B cell (primary cell): ENCODE measurements around the gene AMZ1. TPM values are rescaled to one million over a fixed set of nuclear protein-coding genes. Genes with fewer than 3 reads are reported as not detected.

ENCODE experiments used
- ATAC-seq: fragments of 200-7000 bp; cut with Tn5 transposase; one replicate; pipeline ENCODE4 v1.10.0; 2021; ENCODE audit warnings: low read depth, mild to moderate bottlenecking, moderate number of reproducible peaks, moderate library complexity
- CTCF ChIA-PET: fragments of 350-600 bp; sonication (Branson Sonifier 250); formaldehyde crosslinking; loops from one replicate; lab custom pipeline; 2021; ENCODE audit warnings: antibody characterized with exemption, inconsistent platforms; lab: Charles Lee
- POLR2A ChIA-PET: fragments of 350-600 bp; sonication (Branson Sonifier 250); formaldehyde crosslinking; loops from one replicate; lab custom pipeline; 2021; ENCODE audit warnings: antibody characterized with exemption; lab: Charles Lee
- DNase-seq: peaks from one replicate; pipeline ENCODE4 v3.0.0; 2013
- H2AFZ ChIP-seq: 2 replicates; pipeline ENCODE4 v1.6.1; 2012; ENCODE audit warnings: mild to moderate bottlenecking, low read depth, low read length; ENCODE audit not compliant: insufficient read depth, poor library complexity, severe bottlenecking
- H3K27ac ChIP-seq, 2 donors: 1 replicate in 1 of 2; 2 replicates in 1 of 2; pipeline ENCODE4 v1.5.1; 2012 to 2013; ENCODE audit warnings: low read length in 2 of 2, mild to moderate bottlenecking in 2 of 2, moderate library complexity in 1 of 2
- H3K27me3 ChIP-seq, 4 experiments: fragments of 200-600 bp in 1 of 4; sonication (generic) in 1 of 4; replicated peaks in 1 of 4; 1 replicate in 2 of 4; 2 replicates in 2 of 4; pipeline versions ENCODE4 v1.6.1 to v1.7.0; 2013 to 2016; ENCODE audit warnings: low read length in 3 of 4, mild to moderate bottlenecking in 2 of 4, mixed read lengths in 1 of 4, moderate library complexity in 1 of 4; ENCODE audit not compliant: insufficient read depth in 4 of 4, control insufficient read depth in 3 of 4; ENCODE audit errors: control extremely low read depth in 1 of 4
- H3K36me3 ChIP-seq, 2 experiments: replicated peaks in 1 of 2; 1 replicate in 1 of 2; 2 replicates in 1 of 2; pipeline versions ENCODE4 v1.6.1 to v1.7.1; 2013; ENCODE audit warnings: low read length in 1 of 2; ENCODE audit not compliant: insufficient read depth in 2 of 2, control insufficient read depth in 1 of 2; ENCODE audit errors: control extremely low read depth in 1 of 2, extremely low read depth in 1 of 2
- H3K4me1 ChIP-seq, 2 donors: fragments of 200-600 bp in 1 of 2; sonication (generic) in 1 of 2; 1 replicate in 1 of 2; 2 replicates in 1 of 2; pipeline versions ENCODE4 v1.5.1 to v1.6.1; 2013 to 2017; ENCODE audit warnings: low read length in 2 of 2; ENCODE audit not compliant: control insufficient read depth in 2 of 2, insufficient read depth in 2 of 2
- H3K4me2 ChIP-seq: replicated peaks from 2 replicates; pipeline ENCODE3; 2012; ENCODE audit warnings: mild to moderate bottlenecking, low read depth, low read length; ENCODE audit not compliant: poor library complexity, severe bottlenecking
- H3K4me3 ChIP-seq, 5 experiments: fragments of 200-600 bp in 1 of 5; sonication (generic) in 1 of 5; 1 replicate in 3 of 5; 2 replicates in 2 of 5; pipeline versions ENCODE4 v1.5.1 to v1.7.0; 2011 to 2016; ENCODE audit warnings: low read length in 4 of 5, mild to moderate bottlenecking in 4 of 5, low read depth in 2 of 5, control low read depth in 1 of 5, moderate library complexity in 1 of 5; ENCODE audit not compliant: insufficient read depth in 1 of 5; ENCODE audit errors: control extremely low read depth in 1 of 5, extremely low read depth in 1 of 5
- H3K79me2 ChIP-seq: fragments of 200-600 bp; sonication (generic); one replicate; pipeline ENCODE4 v1.6.0; 2016; ENCODE audit warnings: low read length; ENCODE audit not compliant: control insufficient read depth, insufficient read depth
- H3K9ac ChIP-seq: fragments of 200-600 bp; sonication (generic); 2 replicates; pipeline ENCODE4 v1.6.1; 2017; ENCODE audit warnings: mild to moderate bottlenecking, low read length, moderate library complexity
- H3K9me3 ChIP-seq, 3 donors: one replicate each; pipeline versions ENCODE4 v1.6.1 to v1.7.1; 2013; ENCODE audit warnings: low read length in 2 of 3; ENCODE audit not compliant: control insufficient read depth in 2 of 3, insufficient read depth in 1 of 3; ENCODE audit errors: control extremely low read depth in 1 of 3
- H4K20me1 ChIP-seq: 2 replicates; pipeline ENCODE4 v1.6.0; 2012; ENCODE audit warnings: mild to moderate bottlenecking, low read length; ENCODE audit not compliant: insufficient read depth, control insufficient read depth, poor library complexity, severe bottlenecking
- H3K27ac Mint-ChIP-seq: one replicate; pipeline ENCODE4 v1.8.0; 2021; ENCODE audit warnings: mixed read lengths
- H3K27me3 Mint-ChIP-seq: one replicate; pipeline ENCODE4 v1.8.0; 2021; ENCODE audit warnings: mixed read lengths
- H3K4me1 Mint-ChIP-seq: one replicate; pipeline ENCODE4 v1.8.0; 2021; ENCODE audit warnings: mixed read lengths
- H3K4me3 Mint-ChIP-seq: one replicate; pipeline ENCODE4 v1.8.0; 2021; ENCODE audit warnings: mixed read lengths
- H3K9me3 Mint-ChIP-seq: one replicate; pipeline ENCODE4 v1.8.0; 2022; ENCODE audit warnings: mixed read lengths; ENCODE audit not compliant: insufficient read depth
- EZH2 ChIP-seq: IDR thresholded peaks from 2 replicates; pipeline ENCODE4 v1.6.1; 2012; ENCODE audit warnings: borderline replicate concordance, low read depth, mild to moderate bottlenecking, moderate library complexity, low read length; ENCODE audit not compliant: insufficient read depth, poor library complexity, severe bottlenecking
- WGBS: methylation state at CpG from one replicate; pipeline ENCODE4 v1.1.5; 2013; ENCODE audit warnings: missing lambda C conversion rate; ENCODE audit not compliant: insufficient coverage; 5-methylcytosine and 5-hydroxymethylcytosine counted together
- intact Hi-C: fragments of 100-400 bp; cut with micrococcal nuclease; formaldehyde crosslinking; loops from one replicate; pipeline ENCODE4 v1.10.0; 2022
- polyA plus RNA-seq: library from polyadenylated mRNA; depleted of rRNA; stranded (reverse); fragments of >200 nt; gene quantifications from 2 replicates; pipeline ENCODE4 v1.2.3, GENCODE V29; 2012
- total RNA-seq, 2 donors: library from RNA; stranded (reverse); fragments of 120-200 nt in 1 of 2; gene quantifications; 1 replicate in 1 of 2; 2 replicates in 1 of 2; pipeline versions ENCODE4 v1.2.3 to v1.2.4, GENCODE V29; 2013 to 2022
- TF ChIP-seq, protein P1 (sequence below): fragments of 200-600 bp; IDR thresholded peaks from one replicate; pipeline ENCODE4 v1.8.0; 2022; ENCODE audit warnings: antibody characterized with exemption, mild to moderate bottlenecking

The AMZ1 gene
- total and polyA plus RNA-seq, 2 donors (not counting 1 experiment from before 2014, with no cell fraction given) = 0.73 to 13.2 TPM

- Mint-ChIP-seq H3K27me3 (no peaks in the 10 kb centered on the region), H3K4me1 (peaks cover 64% of the 10 kb centered on the region), H3K27ac (peak overlapping the region; percentile 81), H3K9me3 (no peaks in the 10 kb centered on the region), H3K4me3 (no peak overlapping the region)
- peak overlapping the region in 1 of 2 donors; percentile 71 for H3K27ac ChIP-seq
- no peaks in the 10 kb centered on the region for H3K27me3 ChIP-seq
- intact Hi-C loops = no loop called here
- 94% methylated on average over 31 of the region's 34 CpGs for WGBS
- no peaks in the 10 kb centered on the region for H3K9me3 ChIP-seq
- no peak for DNase-seq
- peak overlapping the region; percentile 64 for H3K4me2 ChIP-seq
- peaks cover 20% of the 10 kb centered on the region for H4K20me1 ChIP-seq
- H3K4me3 ChIP-seq = no peak overlapping the region
- peaks cover 48 to 79% of the 10 kb centered on the region in 2 donors for H3K4me1 ChIP-seq
- POLR2A ChIA-PET = no interaction called here
- H2AFZ ChIP-seq = no peak overlapping the region
- CTCF ChIA-PET = interaction anchor here (0.6 kb wide), 1 partner anchor 48 kb away, joined by 4 read pairs; no protein-coding TSS in a partner anchor
- no peaks in the 10 kb centered on the region for H3K36me3 ChIP-seq
- ATAC-seq = no peak
- H3K9ac ChIP-seq = peak overlapping the region; percentile 6
- TF ChIP-seq, protein P1, sequence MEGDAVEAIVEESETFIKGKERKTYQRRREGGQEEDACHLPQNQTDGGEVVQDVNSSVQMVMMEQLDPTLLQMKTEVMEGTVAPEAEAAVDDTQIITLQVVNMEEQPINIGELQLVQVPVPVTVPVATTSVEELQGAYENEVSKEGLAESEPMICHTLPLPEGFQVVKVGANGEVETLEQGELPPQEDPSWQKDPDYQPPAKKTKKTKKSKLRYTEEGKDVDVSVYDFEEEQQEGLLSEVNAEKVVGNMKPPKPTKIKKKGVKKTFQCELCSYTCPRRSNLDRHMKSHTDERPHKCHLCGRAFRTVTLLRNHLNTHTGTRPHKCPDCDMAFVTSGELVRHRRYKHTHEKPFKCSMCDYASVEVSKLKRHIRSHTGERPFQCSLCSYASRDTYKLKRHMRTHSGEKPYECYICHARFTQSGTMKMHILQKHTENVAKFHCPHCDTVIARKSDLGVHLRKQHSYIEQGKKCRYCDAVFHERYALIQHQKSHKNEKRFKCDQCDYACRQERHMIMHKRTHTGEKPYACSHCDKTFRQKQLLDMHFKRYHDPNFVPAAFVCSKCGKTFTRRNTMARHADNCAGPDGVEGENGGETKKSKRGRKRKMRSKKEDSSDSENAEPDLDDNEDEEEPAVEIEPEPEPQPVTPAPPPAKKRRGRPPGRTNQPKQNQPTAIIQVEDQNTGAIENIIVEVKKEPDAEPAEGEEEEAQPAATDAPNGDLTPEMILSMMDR = no peak
- TF ChIP-seq EZH2 = no peak
- peaks cover 88% of the 10 kb centered on the region for H3K79me2 ChIP-seq
Observed at GRCh38 chr7:2638224-2638991, 49.6 kb upstream of the AMZ1 start.

- Histone ChIP-seq H3K27ac (no peak overlapping the region), H3K27me3 (no peaks in the 10 kb centered on the region), H3K9me3 (no peaks in the 10 kb centered on the region), H3K4me3 (no peak overlapping the region), H3K4me2 (no peak overlapping the region), H3K4me1 (peaks cover 47 to 79% of the 10 kb centered on the region in 2 donors), H3K9ac (no peak overlapping the region), H2AFZ (no peak overlapping the region), H3K79me2 (peaks cover 88% of the 10 kb centered on the region), H4K20me1 (peaks cover 20% of the 10 kb centered on the region), H3K36me3 (no peaks in the 10 kb centered on the region)
- H3K4me1 Mint-ChIP-seq = peaks cover 62% of the 10 kb centered on the region
- POLR2A ChIA-PET = interaction anchor here (0.6 kb wide), 1 partner anchor 26 kb away, joined by 3 read pairs; no protein-coding TSS in a partner anchor
- H3K27ac Mint-ChIP-seq = no peak overlapping the region
- no peak overlapping the region for H3K4me3 Mint-ChIP-seq
- ATAC-seq (no peak), DNase-seq (no peak)
- intact Hi-C loops = no loop called here
- no peaks in the 10 kb centered on the region for H3K27me3 Mint-ChIP-seq
- no peaks in the 10 kb centered on the region for H3K9me3 Mint-ChIP-seq
- CTCF ChIA-PET = no interaction called here
- TF ChIP-seq, protein P1 = no peak
- no peak for TF ChIP-seq EZH2
- 96% methylated on average over 24 of the region's 24 CpGs for WGBS
Observed at GRCh38 chr7:2639181-2639681, 48.8 kb upstream of the AMZ1 start.
